T-helper 9 cell (primary cell): Measurements from ENCODE around the gene NXT1.
A peak's percentile ranks its signal among the peaks of the same experiment; 100 is the strongest.
"Not testable (repeated sequence)": the region's sequence is repeated elsewhere in the genome, so short reads cannot be mapped to it uniquely, and the experiment has no call there.

ENCODE experiments used
- DNase-seq: peaks from one replicate; pipeline ENCODE4 v3.0.0-alpha.2; 2020

The NXT1 gene

DNA sequence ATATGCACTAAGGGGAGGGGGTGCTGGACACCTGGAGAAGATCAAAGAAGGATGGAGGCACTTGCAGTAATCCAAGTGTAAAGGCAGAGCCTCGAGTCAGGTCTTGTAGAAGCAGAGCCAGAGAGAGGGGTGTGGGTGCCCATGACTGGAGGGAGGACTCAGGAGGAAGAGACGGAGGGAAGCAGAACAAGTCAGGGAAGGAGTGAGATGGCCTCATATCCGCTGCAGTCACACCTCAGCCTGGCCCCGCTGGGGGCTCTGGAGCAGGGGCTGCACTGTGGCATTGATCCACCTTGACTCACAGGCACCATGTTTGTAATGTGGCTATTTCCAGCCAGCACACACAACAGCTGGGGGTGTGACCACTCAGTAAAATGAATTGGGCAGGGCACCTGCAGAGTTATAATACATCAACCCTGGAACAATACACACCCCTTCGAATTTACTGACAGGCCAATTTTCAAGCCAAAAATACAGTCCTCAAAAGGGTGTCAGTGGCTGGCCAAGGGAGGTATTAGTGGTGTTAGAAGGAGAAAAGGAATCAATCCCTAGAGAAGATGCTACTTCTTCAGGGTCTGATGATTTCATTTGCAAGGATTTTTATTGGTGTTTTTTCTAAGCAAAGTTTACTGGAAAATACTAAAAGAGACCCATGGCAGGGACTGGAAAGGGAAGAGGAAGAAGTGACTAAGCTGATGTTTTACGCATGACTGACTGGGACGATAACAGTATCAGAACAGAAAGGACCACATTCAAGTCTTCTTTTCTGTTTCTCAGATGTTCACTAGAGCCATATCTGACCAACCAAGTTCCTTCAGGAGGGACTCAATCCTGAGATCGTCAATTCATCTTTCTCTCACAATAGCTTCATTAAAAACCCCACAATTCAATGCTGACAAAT lies 18.9 kb upstream of the NXT1 start:
- no peak for DNase-seq

DNA sequence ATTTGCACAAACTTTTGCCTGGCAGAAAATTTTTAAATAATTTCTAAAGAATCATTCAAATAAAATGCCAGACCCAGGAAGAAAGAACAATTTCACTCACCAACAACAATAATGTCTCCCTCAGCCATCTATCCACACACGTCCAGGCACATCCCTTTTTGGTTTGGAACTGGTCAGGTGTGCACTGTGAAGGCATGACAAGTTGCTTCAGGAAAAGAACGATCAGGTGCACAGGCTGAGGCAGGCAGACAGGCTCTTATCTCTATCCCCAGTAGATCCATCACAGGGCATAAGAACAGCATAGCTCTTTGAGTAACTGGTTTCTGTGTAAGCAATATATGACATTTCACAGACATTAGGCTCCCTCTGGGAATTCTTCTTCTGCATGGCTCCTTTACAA lies 18.1 kb upstream of the NXT1 start:
- DNase-seq = no peak

DNA sequence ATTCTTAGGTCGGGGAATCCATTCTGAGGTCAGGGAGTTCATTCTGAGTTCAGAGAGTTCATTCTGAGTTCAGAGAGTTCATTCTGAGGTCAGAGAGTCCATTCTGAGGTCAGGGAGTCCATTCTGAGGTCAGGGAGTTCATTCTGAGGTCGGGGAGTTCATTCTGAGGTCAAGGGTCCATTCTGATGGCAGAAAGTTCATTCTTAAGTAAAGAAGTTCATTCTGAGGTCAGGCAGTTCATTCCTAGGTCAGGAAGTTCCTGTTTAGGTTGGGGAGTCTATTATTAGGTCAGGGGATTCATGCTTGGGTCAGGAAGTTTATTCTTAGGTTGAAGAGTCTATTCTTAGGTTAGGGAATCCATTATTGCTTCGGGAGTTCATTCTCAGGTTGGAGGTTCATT lies 16.5 kb upstream of the NXT1 start:
- DNase-seq = no peak

DNA sequence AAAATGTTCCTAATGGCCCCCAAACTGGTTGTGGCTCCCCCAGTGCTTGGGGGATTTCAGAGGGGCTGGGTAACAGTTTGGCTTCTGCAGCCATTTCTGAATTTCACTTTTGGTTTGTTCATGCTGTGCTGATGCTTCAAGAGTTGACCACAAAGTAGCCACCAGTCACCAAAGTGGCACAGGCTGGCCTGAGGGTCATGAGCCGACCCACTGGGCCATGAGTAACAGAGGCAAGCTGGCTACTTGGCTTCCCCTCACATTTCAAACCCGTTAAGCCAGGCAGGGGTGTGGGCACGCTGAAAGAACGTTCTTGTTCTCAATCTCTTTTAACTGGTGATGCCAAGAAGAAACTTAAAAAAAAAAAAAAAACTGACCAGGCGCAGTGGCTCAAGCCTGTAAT lies 15.1 kb upstream of the NXT1 start:
- DNase-seq = no peak

DNA sequence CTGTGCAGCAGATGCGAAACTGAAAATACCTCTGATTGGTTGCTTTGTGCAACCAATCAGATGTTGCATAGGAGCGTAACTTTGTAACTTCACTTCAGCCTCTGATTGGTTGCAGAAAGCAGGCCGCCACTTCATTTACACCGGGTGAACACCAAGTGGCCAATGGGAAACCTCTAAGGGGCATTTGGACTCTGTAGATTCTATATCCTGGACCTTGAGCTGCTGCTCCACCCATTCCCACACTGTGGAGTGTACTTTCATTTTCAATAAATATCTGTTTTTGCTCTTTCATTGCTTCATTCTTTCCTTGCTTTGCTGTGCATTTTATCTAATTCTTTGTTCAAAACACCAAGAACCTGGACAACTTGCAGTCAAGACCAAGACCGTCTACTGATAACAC lies 14.1 kb upstream of the NXT1 start:
- DNase-seq = no peak

DNA sequence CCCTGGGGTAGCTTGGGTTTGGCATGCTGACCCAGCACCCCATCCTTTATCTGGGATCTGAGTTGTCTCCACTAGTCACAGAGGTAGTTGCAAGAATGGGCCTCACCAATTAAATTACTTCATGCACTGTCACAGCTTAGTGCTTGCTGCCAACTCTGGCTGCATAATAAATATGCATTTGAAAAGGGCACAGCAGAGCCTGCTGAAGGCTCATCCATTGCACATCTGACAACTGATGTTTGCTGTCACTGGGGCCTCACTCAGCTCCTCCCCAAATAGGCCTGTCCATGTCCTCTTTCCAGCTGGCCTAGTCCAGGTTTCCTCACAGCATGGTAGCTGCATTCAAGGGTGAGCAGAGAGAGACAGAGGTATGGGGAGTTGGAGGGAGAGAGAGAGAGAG lies 13.3 kb upstream of the NXT1 start:
- no peak for DNase-seq

DNA sequence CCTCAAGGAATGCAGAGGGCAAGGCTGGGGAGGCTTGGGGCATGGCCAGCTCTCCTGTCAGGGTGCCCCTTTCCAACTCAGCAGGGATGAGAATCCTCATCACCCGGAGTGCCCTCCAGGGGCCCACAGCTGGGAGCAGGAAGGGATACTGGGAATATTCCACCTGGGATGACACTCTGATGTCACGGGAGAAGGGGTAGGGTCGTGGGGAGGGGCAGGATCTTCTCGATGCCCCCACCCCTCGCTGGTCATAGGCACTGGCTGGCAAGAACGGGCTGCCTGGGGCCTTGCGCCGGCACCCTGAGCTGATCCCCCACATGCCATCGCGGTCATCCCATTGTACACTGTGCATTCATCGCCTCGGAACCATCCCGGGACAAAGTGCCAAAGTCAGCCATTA lies 10.6 kb upstream of the NXT1 start:
- DNase-seq = no peak

DNA sequence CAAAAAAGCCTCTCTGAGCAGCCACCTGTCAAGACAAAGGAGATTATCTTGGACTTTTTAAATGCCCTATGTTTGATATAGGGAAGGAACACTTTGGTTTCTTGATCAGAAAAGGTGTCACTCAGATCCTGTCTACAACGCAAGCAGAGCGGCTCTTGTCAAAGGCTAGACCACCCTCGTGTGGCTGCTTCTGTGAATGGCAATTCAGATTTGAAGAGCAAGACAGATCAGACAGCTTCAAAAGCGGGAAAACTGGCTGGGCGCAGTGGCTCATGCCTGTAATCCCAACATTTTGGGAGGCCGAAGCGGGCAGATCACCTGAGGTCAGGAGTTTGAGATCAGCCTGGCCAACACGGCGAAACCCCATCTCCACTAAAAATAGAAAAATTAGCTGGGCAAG lies 10.1 kb upstream of the NXT1 start:
- DNase-seq = no peak

DNA sequence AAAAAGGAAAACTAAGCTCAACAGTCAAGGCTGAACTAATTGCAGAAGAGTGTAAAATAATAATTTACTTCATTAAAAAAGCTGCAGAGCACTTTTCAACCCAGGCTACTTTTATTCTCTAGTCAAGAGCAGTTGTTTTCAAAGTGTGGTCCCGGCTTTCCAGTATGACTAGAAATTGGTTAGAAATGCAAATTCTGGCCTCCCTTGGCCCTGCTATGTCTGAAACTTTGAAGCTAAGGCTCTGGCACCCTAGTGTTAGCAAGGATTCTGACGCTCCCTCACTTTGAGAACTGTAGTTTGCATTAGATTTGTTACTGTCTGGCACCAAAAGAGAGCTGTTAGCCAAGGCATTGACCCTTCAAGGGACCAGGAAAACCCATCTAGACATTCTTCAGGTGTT lies 9.5 kb upstream of the NXT1 start:
- no peak for DNase-seq

DNA sequence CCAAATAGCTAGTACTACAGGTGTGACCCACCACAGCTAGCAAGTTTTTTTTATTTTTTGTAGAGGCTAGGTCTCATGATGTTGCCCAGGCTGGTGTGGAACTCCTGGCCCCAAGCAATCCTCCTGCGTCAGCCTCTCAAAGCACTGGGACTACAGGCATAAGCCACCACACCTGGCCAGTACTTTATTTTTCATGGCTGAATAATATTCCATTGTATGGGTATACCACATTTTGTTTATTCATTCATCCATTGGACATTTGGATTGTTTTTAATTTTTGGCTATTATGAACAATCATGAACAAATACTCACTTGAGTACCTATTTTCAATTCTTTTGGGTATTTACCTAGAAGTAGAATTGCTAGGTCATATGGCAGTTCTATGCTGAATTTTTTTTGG lies 7.0 kb upstream of the NXT1 start:
- DNase-seq = no peak

DNA sequence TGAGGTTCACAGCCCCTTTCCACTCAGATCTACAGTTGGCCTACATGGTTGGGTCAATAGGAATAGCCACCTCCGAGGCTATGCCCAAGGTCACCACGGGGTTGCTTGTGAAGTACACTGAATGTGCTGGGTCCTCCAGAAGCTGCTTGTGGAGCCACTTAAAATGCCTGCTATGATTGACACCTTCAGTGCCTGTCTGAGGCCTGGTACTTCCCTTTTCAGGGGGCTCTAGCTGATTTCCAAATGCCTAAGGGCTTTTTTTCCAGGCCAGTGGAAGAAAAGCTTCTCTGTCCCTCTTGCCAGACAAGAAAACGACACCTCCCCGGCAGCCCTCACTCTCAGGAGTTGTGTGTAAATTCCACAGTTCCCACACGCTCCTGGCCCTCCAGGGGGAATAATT lies 6.3 kb upstream of the NXT1 start:
- no peak for DNase-seq

DNA sequence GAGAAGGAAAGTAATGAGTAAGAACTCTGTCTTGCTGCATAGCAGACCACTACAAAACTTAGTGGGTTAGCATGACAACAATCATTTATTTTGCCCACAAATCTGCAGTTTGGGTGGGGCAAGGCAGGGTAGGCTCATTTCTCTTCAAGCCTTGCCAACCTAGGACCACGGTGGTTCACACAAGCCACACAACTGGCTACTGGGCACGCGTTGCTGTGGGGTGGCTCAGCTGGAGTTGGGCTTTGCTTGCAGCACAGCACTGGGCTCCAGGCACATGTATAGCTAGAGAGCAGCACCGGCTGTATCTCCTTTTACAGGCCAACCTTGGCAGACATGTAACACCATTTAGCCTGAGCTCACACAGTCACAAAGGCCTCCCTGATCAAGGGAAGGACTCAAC lies 4.6 kb upstream of the NXT1 start:
- DNase-seq = no peak

DNA sequence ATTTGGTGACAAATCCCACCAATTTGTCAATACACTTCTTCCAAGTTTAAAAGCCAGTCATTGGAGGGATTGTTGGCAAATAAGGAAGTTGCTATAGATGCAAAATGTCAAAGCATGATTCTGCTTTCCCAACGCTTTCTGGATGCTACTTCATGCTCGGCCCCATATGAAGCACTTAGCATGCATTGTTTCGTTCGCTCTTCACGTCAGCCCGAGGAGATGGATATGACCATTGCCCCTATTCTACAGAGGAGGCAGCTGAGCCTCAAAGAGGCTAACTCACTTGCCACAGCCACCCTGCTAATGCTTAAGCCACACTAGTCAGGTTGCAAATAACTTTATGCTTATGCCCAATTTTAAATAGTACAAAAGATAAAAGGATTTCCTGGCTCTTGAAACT lies 2.8 kb upstream of the NXT1 start:
- DNase-seq = no peak

DNA sequence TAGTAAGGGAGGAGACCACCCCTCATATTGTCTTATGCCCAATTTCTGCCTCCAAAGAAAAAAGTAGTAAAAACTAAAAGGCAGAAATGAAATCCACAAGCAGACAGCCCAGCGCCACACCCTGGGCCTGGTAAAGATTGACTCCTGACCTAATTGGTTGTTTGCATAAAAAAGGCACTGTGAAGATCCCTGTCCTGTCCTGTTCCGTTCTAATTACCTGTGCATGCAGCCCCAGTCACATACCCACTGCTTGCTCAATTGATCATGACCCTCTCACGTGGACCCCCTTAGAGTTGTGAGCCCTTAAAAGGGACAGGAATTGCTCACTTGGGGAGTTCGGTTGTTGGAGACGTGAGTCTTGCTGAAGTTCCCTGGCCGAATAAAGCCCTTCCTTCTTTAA lies 2.1 kb upstream of the NXT1 start:
- not testable (repeated sequence) for DNase-seq

DNA sequence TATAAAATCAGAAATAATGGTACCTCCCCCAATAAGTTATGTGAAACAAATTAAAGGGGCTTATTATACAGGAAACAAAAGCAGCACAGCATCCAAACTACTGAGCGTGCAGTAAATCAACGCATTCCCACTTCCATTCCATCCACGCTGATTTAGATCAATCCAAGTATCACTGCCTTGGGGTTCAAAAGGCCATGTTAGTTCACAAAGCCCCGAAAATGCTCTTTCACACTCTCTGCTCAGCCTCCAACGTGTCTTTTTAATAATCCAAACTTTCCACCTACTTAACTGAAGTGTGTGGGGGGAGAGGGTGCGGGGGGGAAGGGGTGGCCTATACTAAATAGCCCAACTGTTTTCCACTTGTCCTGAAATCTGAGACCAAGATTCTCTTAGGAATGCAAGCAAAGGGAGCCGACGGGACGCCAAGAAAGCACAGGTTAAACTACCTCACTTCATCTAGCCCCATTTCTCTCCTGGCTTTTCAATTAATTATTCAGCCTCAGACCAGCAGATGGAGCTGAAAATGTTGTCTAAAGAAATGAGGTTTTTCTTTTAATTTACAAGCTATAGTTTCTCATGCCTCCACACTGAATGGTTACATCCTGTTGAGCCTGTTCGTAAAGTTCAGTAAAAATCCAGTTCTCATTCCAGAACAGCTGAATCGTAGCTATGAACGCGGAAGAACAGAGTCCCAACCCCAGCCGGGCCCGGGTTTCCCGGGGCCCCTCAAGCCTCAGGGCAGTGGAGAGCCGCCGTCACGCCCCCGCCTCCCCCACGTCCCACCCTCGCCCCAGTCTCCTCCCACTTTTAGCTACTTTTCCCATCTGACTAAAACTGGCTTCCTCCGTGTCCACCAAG lies 1.0 kb upstream of the NXT1 start:
- peak; percentile 69 for DNase-seq

DNA sequence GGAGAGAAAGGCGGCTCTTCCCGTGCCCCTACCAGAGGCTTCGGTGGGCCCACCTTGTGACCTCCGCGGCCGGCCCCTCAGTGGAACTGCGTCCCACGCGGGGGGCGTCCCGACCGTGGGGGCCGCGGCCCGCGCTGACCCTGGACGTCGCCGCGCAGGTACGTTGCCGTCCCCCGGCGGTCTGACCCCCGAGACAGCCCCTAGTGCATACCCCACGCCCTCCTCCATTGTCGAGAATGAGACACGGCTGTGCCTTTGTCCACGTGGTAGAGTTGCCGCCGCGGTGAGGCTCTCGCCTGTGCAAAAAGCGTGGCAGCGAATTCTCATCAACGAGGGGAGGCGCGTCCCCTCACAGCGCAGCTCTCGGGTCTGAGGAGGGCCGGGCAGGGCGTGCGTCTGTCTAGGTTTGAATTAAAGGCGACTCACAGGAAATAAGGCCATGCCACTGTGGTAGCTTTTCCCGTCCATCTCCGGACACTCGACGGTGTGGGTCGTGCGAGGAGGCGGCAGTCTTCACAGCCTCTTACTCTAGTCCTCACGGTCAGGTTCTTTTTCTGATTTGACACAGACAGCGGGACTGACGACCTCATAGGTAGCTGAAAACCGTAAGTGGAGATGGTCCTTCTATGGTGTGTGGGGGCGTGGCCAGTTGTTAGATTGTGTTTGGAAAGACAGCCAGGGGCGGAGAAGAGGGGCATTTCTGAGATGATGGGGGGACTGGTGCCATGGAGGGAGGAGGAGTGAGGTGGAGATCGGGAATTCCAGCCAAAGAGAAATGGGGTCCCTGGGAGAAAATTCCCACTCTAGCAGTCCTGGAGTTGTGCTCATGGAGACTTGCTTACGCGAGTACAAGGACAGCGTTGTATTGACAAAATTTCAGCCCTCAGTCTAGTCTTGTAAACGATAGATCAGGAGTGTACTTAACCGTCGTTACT lies 580 bp downstream of the NXT1 start:
- peak; percentile 54 for DNase-seq

DNA sequence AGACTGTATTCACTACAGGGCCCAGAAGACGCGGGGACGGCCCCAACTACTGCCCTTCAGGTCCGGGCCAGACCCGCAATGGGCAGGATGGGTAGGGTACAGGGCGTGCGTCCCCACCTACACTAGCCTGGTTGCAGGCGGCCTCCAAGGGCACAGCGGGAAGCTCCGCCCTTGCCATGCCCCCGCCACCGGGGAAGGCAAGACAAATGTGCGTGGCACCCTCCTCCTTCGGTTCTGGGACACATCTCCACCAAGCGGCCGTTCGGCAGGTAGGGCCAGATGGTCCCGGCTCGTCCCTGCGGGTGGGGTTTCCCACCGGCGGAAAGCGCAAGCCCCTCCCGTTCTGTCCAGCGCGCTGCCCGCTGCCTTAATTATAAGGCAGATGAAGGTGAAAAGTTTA lies 5.6 kb downstream of the NXT1 start:
- DNase-seq = no peak

DNA sequence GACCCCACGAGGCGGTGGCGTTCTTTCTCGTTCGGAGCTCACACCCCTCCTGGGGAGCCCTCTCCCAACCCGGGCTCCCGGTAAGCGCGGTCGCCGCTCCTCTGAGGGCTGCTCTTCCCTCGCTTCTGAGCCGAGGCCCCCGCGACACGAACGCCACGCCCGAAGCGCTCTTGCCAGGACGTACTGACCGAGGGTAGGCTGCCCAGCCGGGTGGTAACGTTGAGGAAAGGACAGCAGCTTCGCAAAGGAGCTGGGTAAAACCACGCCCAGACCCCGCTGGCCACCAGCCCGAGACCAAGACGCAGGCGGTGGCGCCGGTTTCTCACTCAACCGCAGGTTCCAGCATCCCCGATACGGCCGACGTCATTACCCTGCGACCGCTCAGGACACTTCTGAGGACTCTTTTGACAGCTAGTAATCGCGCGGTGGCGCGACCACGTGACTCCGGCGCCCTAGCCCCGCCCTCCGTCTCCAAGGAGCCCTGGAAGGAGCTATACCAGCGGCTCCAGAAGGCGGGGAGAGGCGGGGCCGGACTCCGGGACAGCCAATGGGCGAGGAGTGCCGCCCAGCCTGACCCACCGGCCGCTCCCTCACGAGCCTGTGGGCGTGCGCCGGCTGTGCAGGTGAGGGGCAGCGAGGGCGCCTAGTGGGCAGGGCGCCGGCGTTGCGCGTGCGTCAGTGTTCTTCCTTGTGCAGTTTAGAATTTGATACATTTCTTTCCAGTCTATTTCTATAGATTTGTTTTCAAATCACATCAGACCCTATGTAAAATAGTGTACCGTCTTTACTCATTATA lies 7.4 kb downstream of the NXT1 start:
- peak; percentile 99 for DNase-seq

DNA sequence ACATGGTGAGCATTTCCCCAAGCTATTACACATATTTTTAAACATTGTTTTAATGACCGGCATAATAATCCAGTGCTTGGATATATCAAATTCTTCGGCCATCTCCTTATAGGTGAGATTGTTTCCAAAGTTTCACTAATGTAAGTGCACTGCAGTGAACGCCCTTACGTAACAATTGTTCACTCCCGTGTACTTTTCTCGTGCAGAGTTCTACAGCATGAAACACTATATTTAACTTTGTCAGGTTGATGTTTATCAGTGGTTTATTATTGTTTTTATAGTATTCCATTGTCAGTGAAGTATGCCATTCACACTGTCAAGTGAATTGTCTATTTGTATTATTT lies 7.9 kb downstream of the NXT1 start:
- no peak for DNase-seq

DNA sequence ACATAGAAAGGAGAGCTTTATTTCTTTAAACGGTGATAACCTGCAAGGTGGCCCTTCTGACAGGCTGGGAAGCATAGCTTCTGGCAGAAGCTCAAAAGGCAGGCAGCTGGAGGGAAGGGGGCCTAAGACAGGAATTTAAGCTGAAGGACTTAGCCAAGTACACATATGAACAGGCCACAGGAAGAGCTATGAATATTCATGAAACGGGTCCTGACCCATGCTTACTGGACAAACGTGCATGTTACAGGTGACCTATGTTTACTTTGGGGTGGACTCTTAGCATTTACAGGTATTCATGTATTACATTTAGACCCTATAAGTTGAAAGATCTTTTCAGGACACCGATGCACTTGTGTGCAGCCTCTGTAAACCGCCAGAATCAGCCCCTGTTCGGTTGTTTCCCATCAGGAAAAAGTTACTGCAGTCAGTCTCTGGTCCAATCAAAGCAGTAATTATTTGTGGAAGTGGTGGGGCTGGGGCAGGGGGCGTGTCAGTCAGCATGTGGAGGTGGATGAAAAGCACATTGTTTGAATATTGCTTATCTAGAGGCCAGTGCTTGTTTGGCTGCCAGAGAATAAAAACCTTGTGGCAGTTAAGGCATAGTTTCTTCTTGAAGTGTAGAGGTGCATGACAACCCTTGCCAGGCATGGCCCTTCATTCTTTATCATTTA lies 8.5 kb downstream of the NXT1 start:
- DNase-seq = no peak

DNA sequence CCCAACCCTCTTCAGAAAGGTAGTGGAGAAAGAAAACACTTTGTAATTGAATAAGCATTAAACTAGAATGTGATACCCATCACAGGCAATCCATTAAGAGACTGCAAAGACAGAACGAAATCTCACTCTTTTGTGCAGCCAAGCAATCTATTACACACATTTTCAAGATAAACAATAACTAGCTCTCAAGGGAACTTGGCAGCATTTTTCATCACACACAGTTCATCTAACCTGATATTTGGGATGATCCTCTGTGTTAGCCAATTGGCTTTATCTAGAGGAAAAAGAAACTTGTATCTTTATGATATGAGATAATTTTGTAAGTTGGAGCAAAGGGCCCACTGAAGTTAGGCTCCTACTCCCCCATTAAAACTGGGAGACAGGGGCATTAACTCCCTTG lies 9.9 kb downstream of the NXT1 start:
- DNase-seq = no peak

DNA sequence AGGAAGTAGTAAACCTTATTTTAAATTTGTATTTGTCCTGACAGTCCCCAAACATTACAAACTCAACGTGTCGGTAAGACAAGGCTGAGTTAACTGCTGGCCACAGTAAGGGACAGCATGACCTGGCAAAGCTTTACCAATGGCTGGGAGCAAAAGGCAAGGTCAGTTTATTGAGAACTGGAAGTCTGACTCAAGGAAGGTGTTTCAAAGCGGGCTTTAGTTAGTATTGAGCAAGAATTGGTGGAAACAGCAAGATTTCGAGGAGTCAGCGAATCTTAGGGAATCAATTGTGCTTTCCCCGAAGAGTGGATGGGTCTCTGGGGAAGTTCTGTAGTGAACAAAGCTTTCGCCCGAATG lies 10.5 kb downstream of the NXT1 start:
- no peak for DNase-seq
